Subcutaneous adipose tissue (tissue), 4 donors: ENCODE measurements around the gene CCDC171. TPM values are rescaled to one million over a fixed set of nuclear protein-coding genes. Genes with fewer than 3 reads are reported as not detected.

Source experiments
- CTCF ChIP-seq: fragments of 450-650 bp; IDR thresholded peaks from one replicate; pipeline ENCODE4 v1.5.1; 2016; ENCODE audit warnings: low read depth, mild to moderate bottlenecking, control low read depth, antibody characterized with exemption, moderate library complexity
- small RNA-seq: library from RNA; depleted of rRNA; stranded (forward); fragments of <200 nt; gene quantifications from one replicate; pipeline ENCODE3, GENCODE V24; 2016
- total RNA-seq, 4 donors: library from RNA; depleted of rRNA; stranded (reverse); fragments of >200 nt; gene quantifications; one replicate each; pipeline ENCODE4 v1.1.0, GENCODE V29; 2016

Gene CCDC171
- total RNA-seq, 4 donors from 2014 or later: 2.9 to 3.8 (median 3.6) TPM

GRCh38 chr9:16022228-16022627 is 469.4 kb downstream of the CCDC171 start:
- TF ChIP-seq CTCF: no peak

- no peak for TF ChIP-seq CTCF
These were observed 470.6 kb downstream of the CCDC171 start for GRCh38 chr9:16023446-16023845.

Small RNA genes lying within 50 kb of the gene (small RNA-seq; reads per million reads assigned to genes)
- not detected for gene AL513423.1
- gene HMGN2P16: not detected
- not detected for gene RN7SL98P
- 0.36 reads per million for gene RNU6-14P
- not detected for gene RNU6-246P

Other genes starting within 250 kb of the CCDC171 start
- gene TTC39B, start 245.8 kb upstream of the CCDC171 start, total RNA-seq: 10 to 100 TPM in 1 of 4 donors, 1 to 10 TPM in 3; 3.4 to 11.2 (median 4.3) TPM
- gene SNAPC3, start 130.2 kb upstream of the CCDC171 start, total RNA-seq: 10 to 100 TPM; 22.4 to 31.0 (median 30.1) TPM
- 10 to 100 TPM; 26.1 to 32.0 (median 27.1) TPM for gene PSIP1, start 42.1 kb upstream of the CCDC171 start, total RNA-seq